Neural crest cell (in vitro differentiated cells): ENCODE data around the gene RFNG. TPM values are rescaled to one million over a fixed set of nuclear protein-coding genes. Genes with fewer than 3 reads are reported as not detected.
"Not testable (repeated sequence)": the region's sequence is repeated elsewhere in the genome, so short reads cannot be mapped to it uniquely, and the experiment has no call there.

Source experiments
- DNase-seq: peaks from one replicate; pipeline ENCODE4 v3.0.0; 2021; ENCODE audit warnings: low read depth, mixed read lengths, low spot score
- H3K27ac Mint-ChIP-seq: one replicate; pipeline ENCODE4 v1.8.0; 2021; ENCODE audit warnings: mild to moderate bottlenecking, mixed read lengths; ENCODE audit not compliant: unreplicated experiment
- H3K27me3 Mint-ChIP-seq: 2 replicates; pipeline ENCODE4 v1.8.0; 2021; ENCODE audit warnings: low read depth, mild to moderate bottlenecking, mixed read lengths
- H3K36me3 Mint-ChIP-seq: 2 replicates; pipeline ENCODE4 v1.8.0; 2021; ENCODE audit warnings: low read depth, mild to moderate bottlenecking, mixed read lengths
- H3K4me1 Mint-ChIP-seq: 2 replicates; pipeline ENCODE4 v1.8.0; 2021; ENCODE audit warnings: mixed read lengths
- H3K4me3 Mint-ChIP-seq: one replicate; pipeline ENCODE4 v1.8.0; 2021; ENCODE audit warnings: mild to moderate bottlenecking, mixed read lengths
- H3K9me3 Mint-ChIP-seq: 2 replicates; pipeline ENCODE4 v1.8.0; 2021; ENCODE audit warnings: mixed read lengths
- CTCF ChIP-seq: fragments of 200-600 bp; sonication (generic); conservative IDR thresholded peaks from 2 replicates; pipeline ENCODE4 v1.5.0; 2021; ENCODE audit warnings: antibody characterized with exemption, mild to moderate bottlenecking
- total RNA-seq: library from RNA; stranded (reverse); gene quantifications from 2 replicates; pipeline ENCODE4 v1.2.1, GENCODE V29; 2021

Gene RFNG
- total RNA-seq, 1 donor from 2014 or later = 46.0 TPM

- Mint-ChIP-seq H3K4me3 (no peak overlapping the region), H3K27me3 (no peaks in the 10 kb centered on the region), H3K36me3 (peaks cover 4% of the 10 kb centered on the region), H3K9me3 (no peaks in the 10 kb centered on the region), H3K4me1 (peaks cover 21% of the 10 kb centered on the region), H3K27ac (no peak overlapping the region)
- DNase-seq = no peak
- no peak for TF ChIP-seq CTCF
Measured at GRCh38 chr17:82042649-82043048, 9.0 kb downstream of the RFNG start.

- Mint-ChIP-seq H3K27me3 (no peaks in the 10 kb centered on the region), H3K4me3 (peak overlapping the region; percentile 48), H3K4me1 (peaks cover 25% of the 10 kb centered on the region), H3K9me3 (no peaks in the 10 kb centered on the region), H3K27ac (no peak overlapping the region), H3K36me3 (no peaks in the 10 kb centered on the region)
- no peak for TF ChIP-seq CTCF
- DNase-seq = no peak
Measured at GRCh38 chr17:82041144-82041814, 10.3 kb downstream of the RFNG start.

GRCh38 chr17:82039695-82040299, 11.8 kb downstream of the RFNG start:
- H3K36me3 Mint-ChIP-seq = no peaks in the 10 kb centered on the region
- H3K9me3 Mint-ChIP-seq = no peaks in the 10 kb centered on the region
- H3K4me1 Mint-ChIP-seq = peaks cover 33% of the 10 kb centered on the region
- H3K27me3 Mint-ChIP-seq = no peaks in the 10 kb centered on the region
- no peak for TF ChIP-seq CTCF
- H3K4me3 Mint-ChIP-seq = peak overlapping the region; percentile 71
- no peak overlapping the region for H3K27ac Mint-ChIP-seq
- no peak for DNase-seq

- peak overlapping the region; percentile 91 for H3K27ac Mint-ChIP-seq
Measured at GRCh38 chr17:82038796-82039409, 12.7 kb downstream of the RFNG start.

GRCh38 chr17:82037889-82038195, 13.8 kb downstream of the RFNG start:
- peak overlapping the region; percentile 98 for H3K27ac Mint-ChIP-seq
- H3K36me3 Mint-ChIP-seq = no peaks in the 10 kb centered on the region
- DNase-seq = no peak
- peaks cover 2% of the 10 kb centered on the region for H3K27me3 Mint-ChIP-seq
- H3K4me1 Mint-ChIP-seq = peaks cover 36% of the 10 kb centered on the region
- H3K4me3 Mint-ChIP-seq = peak overlapping the region; percentile 88
- TF ChIP-seq CTCF = no peak
- H3K9me3 Mint-ChIP-seq = no peaks in the 10 kb centered on the region

More at GRCh38 chr17:82038796-82039409, 12.7 kb downstream of the RFNG start:
- not testable (repeated sequence) for DNase-seq, H3K36me3 Mint-ChIP-seq, H3K27me3 Mint-ChIP-seq, H3K9me3 Mint-ChIP-seq
- peak overlapping the region; percentile 71 for H3K4me3 Mint-ChIP-seq
- H3K4me1 Mint-ChIP-seq = peaks cover 36% of the 10 kb centered on the region
